Kidney glomerular epithelial cell (primary cell): ENCODE measurements around the gene ZFP42.
"Not testable (repeated sequence)": the region's sequence is repeated elsewhere in the genome, so short reads cannot be mapped to it uniquely, and the experiment has no call there.

Source experiments
- DNase-seq: peaks from one replicate; lab custom pipeline; 2025; lab: John Stamatoyannopoulos, UW

The ZFP42 gene

DNA sequence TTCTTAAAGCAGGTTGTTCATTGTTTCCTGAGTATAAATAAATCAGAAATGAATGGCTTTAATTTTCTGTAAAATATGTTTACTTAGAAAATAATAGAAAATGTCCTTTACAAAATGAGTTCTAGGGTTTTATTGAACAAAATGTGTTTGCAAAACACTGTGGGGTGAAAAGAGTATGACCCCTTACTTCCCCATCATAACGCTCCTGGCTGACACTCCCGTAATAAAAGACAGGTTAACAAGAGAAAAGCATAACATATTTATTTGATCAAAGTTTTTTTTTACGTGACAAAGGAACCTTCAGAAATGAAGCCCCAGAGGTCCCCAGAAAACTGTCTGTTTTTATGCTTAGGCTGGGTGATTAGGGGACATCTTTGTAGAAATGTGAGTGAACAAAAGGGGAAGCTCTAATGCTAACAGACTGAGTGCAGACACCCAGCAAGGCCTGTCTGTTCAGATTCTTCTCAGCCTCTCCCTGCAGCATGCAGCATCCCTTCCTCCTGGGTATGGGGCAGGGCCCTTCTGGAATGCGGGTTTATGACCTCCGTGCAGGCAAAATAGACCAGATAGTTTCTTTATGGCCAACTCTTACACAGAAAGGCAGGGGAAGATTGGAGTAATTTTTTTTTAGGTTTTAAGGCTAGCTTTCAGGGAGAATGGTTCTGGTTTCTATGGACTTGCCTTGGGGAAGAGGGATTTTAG lies 26.1 kb downstream of the ZFP42 start:
- DNase-seq = no peak

DNA sequence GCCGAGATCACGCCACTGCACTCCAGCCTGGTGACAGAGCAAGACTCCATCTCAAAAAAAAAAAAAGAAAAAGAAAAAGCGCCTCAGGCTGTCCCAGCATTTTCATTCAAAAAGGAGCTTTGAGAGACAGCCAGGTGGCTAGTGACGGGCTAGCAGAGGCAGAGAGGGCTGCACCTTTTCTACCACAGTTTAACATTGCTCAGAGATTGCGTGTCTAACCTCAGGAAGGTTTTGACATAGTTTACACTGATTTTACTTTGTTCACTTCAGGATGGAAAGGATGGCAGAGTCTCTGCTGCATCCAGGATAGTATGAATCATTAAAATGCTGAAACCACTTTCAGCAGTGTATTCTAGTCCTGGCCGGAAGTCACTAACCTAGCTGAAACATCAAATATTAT lies 28.1 kb downstream of the ZFP42 start:
- DNase-seq = no peak

DNA sequence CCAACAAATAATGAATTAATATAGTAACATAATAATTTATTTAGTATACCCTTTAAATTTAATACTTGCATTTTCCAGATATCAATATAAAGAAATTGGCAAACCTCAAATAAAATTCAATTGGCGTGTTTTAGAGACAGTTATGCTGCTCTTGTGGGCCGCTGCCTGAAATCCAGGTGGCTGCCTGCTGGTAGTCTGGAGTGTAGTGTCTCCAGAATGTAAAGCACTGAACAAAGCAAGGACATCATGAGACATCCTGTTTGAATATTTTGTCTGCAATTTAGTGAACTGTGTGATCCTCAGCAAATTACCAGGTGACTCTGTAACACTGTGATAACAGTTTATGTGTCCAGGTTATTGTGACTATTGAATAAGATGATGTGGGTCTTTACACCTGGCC lies 29.9 kb downstream of the ZFP42 start:
- no peak for DNase-seq

DNA sequence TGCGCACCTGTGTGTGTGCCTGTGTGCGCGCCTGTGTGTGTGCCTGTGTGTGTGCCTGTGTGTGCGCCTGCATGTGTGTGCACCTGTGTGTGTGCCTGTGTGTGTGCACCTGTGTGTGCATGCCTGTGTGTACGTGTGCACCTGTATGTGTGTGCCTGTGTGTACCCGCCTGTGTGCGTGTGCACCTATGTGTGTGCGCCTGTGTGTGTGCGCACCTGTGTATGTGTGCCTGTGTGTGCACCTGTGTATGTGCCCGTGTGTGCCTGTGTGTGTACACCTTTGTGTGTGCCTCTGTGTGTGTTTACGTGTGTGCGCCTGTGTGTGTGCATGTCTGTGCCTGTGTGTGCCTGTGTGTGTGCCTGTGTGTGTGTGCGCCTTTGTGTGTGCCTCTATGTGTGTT lies 33.5 kb downstream of the ZFP42 start:
- no peak for DNase-seq

DNA sequence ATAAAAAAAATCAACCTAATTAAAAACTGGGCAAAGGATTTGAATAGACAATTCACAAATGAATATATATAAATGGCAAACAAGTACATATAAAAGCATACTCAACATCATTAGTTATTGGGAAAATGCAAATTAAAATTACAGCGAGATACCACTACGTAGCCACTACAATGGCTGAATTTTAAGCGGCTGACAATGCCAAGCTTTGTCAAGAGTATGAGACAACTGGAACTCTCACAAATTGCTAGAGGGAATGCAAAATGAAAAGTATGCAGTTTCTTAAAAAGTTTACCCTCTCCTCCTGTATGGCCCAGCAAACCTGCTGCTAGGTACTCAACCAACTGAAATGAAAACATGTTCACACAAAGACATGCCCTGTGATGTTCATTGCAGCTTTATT lies 34.8 kb downstream of the ZFP42 start:
- no peak for DNase-seq

DNA sequence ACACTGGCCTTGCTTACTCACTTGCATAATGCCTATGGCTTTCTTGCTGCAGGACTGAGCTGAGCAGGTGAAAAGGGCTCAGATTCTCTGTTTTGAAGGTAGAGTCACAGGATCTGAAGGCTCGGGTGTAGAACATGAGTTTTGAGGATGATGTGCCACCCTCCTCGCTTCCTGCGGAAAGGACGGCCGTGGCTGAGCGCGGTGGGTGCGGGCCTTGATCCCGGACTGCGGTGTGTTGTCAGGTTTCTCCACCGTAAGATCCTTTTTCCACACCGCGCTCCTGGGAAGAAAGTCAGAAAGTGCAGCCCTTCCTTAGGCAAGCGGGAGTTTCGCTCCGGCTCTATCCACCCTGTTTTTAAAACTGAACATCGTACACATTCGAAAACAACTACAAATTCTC lies 36.2 kb downstream of the ZFP42 start:
- no peak for DNase-seq

DNA sequence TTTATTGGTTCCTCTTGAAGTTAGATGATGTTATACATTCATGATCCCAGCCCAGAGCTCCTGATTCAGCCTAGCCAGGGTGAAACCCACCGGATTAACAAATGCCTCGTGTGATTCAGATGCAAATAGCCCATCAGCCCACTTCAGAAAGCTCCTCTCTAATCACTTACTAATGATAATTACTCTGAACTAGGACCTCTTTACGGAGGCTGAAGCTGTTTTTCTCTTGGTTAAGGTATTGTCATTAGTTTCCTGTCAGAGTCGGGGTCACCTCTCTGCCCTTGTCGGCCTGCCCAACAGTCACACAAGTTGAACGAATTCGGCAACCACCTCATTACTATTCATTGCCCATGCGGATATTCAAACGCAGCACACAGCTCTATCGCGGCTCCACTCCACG lies 36.6 kb downstream of the ZFP42 start:
- DNase-seq = no peak

DNA sequence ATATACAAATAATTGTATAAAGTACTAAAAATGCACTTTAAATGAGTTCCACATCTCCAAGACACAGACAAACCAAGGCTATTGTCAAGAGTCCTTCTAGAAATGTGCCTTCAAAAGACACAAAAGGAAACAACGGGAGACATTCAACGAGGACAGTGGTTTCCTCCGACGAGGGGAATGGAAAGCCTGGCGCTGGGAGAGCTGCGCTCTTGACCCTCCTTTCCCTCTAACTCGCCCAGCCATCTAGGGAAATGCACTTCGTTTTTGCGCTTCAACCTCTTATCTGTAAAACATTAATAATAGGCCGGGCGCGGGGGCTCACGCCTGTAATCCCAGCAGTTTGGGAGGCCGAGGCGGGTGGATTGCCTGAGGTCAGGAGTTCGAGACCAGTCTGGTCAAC lies 37.0 kb downstream of the ZFP42 start:
- no peak for DNase-seq

DNA sequence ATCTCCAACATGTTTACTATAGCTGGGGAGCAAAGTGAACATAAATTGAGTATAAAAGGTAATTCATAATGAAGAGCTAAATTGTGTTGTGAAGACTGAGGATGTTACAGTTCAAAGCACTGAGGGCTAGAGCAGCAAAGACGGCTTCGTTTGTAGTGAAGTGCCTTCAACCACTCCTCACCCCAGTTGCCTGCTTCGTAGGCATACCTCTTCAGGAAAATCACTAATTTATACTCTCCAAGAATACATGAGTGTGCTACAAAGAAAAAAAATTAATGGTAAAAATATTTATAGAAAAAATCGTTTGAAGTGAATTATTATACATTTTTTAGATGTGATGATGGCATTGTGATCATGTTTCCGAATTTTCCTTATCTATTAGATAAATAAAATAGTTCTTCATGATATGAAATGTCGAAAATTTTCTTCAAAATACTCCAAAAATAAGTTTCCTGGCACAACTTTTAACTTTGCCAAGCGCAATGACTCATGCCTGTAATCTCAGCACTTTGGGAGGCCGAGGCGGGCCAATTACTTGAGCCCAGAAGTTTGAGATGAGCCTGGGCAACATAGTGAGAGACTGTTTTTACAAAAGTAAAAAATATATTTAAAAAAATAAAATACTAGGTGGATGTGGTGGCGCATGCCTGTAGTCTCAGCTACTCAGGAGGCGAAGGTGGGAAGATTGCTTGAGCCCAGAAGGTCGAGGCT lies 41.6 kb downstream of the ZFP42 start:
- no peak for DNase-seq

DNA sequence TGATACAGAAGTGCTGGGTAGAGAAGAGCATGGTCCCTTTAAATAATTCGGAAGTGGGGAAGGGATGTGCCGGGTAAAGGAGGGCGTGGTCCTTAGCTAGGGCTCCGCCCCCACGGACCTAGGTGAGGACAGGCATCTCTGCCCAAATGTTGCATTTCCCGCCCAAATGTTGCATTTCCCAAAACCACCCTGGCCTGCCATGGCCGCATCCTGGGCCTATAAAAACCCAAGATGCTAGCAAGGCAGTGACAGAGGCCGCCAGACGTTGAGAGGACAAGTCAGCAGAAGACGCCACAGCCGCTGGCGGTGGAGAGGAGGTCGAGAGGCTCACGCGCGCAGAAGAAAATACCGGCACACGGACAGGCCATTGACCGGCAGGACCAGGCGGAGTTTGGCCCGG lies 46.1 kb downstream of the ZFP42 start:
- DNase-seq = no peak

DNA sequence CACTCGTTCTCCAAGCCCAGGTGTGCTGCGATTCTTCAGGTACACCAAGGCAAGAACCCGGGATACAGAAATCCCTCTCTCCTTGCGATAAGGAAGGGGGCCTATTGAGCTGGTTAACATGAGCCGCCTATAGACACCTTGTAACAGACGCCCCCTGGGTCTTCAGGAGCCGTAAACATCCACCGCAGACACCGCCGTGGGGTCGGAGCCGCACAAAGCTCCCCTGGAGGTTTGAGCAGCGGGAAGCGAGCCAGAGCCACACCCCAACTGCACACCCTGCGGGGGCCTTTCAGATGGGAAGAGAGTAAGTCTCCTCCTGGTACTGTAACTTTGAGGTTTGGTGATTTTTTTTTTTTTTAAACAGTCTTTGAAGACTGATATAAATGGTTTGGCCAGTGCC lies 46.6 kb downstream of the ZFP42 start:
- DNase-seq = no peak

DNA sequence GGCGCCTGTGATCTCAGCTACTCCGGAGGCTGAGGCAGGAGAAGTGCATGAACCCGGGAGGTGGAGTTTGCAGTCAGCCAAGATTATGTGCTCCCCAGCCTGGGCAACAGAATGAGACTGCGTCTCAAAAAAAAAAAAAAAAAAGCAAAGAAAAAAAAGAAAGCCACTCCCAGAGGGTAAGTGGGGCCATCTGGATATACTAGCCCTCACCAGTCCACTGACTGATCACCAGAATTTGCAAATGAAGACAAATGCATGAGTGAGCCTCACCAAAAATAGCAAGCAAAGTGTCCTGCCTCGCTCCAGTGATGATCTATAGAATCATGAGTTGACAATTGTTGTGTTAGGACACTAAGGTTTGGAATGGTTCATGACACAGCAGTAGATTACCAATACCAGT lies 47.6 kb downstream of the ZFP42 start:
- DNase-seq = no peak

DNA sequence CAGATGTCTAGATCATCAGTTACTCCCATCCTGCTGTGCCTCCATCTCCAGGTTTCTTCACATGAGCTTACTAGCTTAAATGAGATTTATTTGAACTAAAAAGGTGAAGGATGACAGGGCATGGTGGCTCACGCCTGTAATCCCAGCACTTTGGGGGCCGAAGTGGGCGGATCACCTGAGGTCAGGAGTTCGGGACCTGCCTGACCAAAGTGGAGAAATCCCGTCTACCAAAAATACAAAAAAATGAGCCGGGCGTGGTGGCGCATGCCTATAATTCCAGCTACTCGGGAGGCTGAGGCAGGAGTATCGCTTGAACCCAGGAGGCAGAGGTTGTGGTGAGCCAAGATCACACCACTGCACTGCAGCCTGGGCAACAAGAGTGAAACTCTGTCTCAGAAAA lies 49.9 kb downstream of the ZFP42 start:
- not testable (repeated sequence) for DNase-seq

DNA sequence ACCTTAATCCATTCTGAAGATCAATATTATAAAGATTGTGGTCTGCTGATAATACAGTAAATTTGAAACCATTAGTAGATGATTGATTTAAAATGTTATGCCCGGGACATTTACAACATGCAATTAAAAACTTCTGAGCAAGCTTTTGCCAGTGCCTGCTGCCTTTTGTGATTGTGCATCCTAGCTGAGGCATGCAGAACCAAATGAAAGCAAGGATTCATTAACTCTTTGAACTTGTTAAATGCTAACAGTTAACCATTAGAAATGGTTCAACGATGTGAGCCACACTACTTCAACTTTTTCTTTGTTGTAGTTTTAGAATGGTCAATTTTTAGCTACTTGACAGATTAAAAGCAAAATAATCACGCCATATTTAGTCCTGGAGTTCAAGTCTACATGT lies 51.1 kb downstream of the ZFP42 start:
- no peak for DNase-seq

DNA sequence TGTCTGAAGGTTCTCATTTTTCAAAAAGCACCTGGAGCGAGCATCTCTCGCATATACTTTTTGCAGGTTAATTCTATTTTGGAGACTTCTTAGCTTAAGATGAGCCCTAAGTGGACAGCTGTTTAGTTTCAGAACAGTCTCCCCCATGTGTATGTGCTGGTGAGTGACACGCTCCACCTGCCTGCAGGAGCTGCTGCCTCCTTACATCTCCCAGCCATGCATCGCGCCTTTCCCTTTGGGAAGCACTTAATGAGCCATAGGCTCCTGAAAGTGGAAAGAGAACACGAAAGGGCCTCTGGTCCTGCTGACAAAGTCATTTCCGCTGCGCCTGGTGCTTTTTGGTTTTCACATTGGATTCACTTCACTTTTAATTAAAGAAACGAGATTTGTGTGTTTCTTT lies 57.7 kb downstream of the ZFP42 start:
- no peak for DNase-seq
